Posterior vena cava (tissue), 2 donors: ENCODE measurements around the gene CHD5. TPM values are rescaled to one million over a fixed set of nuclear protein-coding genes. Genes with fewer than 3 reads are reported as not detected.

ENCODE experiments used
- DNase-seq: peaks from one replicate; pipeline ENCODE4 v3.0.0-alpha.2; 2020; ENCODE audit warnings: low spot score
- intact Hi-C, 2 donors: fragments of 100-400 bp; cut with DNase I; formaldehyde crosslinking; loops; one replicate each; pipeline versions ENCODE4 v1.14.1 to v1.14.2; 2022 to 2023
- total RNA-seq, 2 donors: library from RNA; stranded (reverse); fragmentation: NEBNext Ultra II Directional; extraction: Animal tissue kit (Norgen Biotek cat#: 25700); gene quantifications; one replicate each; pipeline ENCODE4 v1.2.1, GENCODE V29; 2021
- donor health status: DM: yes; HTN: yes; CAD: no.
- donor health status: DM: yes; HTN: yes; CAD: no.

Gene CHD5
- total RNA-seq, 2 donors from 2014 or later: 1.4 to 2.4 TPM

GRCh38 chr1:6143395-6143794, 36.7 kb downstream of the CHD5 start:
- no peak for DNase-seq
- intact Hi-C loops: no loop called here

- DNase-seq: no peak
- intact Hi-C loops: no loop called here
Observed at GRCh38 chr1:6142734-6143133, 37.4 kb downstream of the CHD5 start.

- intact Hi-C loops: no loop called here
Observed at GRCh38 chr1:6142036-6142621, 38.0 kb downstream of the CHD5 start.

GRCh38 chr1:6141592-6141991, 38.5 kb downstream of the CHD5 start:
- DNase-seq: no peak
- intact Hi-C loops: no loop called here

More at GRCh38 chr1:6142036-6142621, 38.0 kb downstream of the CHD5 start:
- DNase-seq: no peak

- intact Hi-C loops: no loop called here
- no peak for DNase-seq
Observed at GRCh38 chr1:6140413-6140812, 39.7 kb downstream of the CHD5 start.

- no peak for DNase-seq
- intact Hi-C loops: loop anchor here in 1 of 2 donors (5.0 kb wide), 2 partner anchors 255 to 480 kb away; no protein-coding TSS in a partner anchor
Observed at GRCh38 chr1:6137758-6138157, 42.4 kb downstream of the CHD5 start.

GRCh38 chr1:6136516-6137220, 43.5 kb downstream of the CHD5 start:
- DNase-seq: no peak

GRCh38 chr1:6134741-6135510, 45.2 kb downstream of the CHD5 start:
- intact Hi-C loops: loop anchor here in 1 of 2 donors (5.0 kb wide), 2 partner anchors 253 to 478 kb away; no protein-coding TSS in a partner anchor
- DNase-seq: no peak

More at GRCh38 chr1:6136516-6137220, 43.5 kb downstream of the CHD5 start:
- intact Hi-C loops: loop anchor here in 1 of 2 donors (5.0 kb wide), 2 partner anchors 254 to 479 kb away; no protein-coding TSS in a partner anchor

GRCh38 chr1:6134206-6134605, 45.9 kb downstream of the CHD5 start:
- intact Hi-C loops: no loop called here
- no peak for DNase-seq

- no peak for DNase-seq
- intact Hi-C loops: no loop called here
Observed at GRCh38 chr1:6133146-6133895, 46.8 kb downstream of the CHD5 start.

GRCh38 chr1:6131561-6131960, 48.6 kb downstream of the CHD5 start:
- intact Hi-C loops: no loop called here
- DNase-seq: peak; percentile 56

GRCh38 chr1:6130596-6130995, 49.5 kb downstream of the CHD5 start:
- intact Hi-C loops: no loop called here
- DNase-seq: peak; percentile 68

- no peak for DNase-seq
- intact Hi-C loops: no loop called here
Observed at GRCh38 chr1:6130036-6130435, 50.1 kb downstream of the CHD5 start.

GRCh38 chr1:6129313-6129712, 50.8 kb downstream of the CHD5 start:
- DNase-seq: peak; percentile 42
- intact Hi-C loops: no loop called here

GRCh38 chr1:6128276-6129081, 51.6 kb downstream of the CHD5 start:
- peak; percentile 75 for DNase-seq
- intact Hi-C loops: no loop called here

GRCh38 chr1:6127587-6128163, 52.4 kb downstream of the CHD5 start:
- DNase-seq: peak; percentile 93

GRCh38 chr1:6126521-6127067, 53.5 kb downstream of the CHD5 start:
- intact Hi-C loops: no loop called here

More at GRCh38 chr1:6127587-6128163, 52.4 kb downstream of the CHD5 start:
- intact Hi-C loops: no loop called here

GRCh38 chr1:6126028-6126427, 54.1 kb downstream of the CHD5 start:
- DNase-seq: peak; percentile 35
- intact Hi-C loops: no loop called here

More at GRCh38 chr1:6126521-6127067, 53.5 kb downstream of the CHD5 start:
- DNase-seq: peak; percentile 61
